HG02884 (cell line): Measurements from ENCODE around the gene PPP1CA.

Experiments used
- ATAC-seq: cut with Tn5 transposase; IDR thresholded peaks from one replicate; pipeline ENCODE4 v1.9.1; 2021; ENCODE audit warnings: mild to moderate bottlenecking, moderate library complexity; ENCODE audit not compliant: unreplicated experiment

PPP1CA gene

DNA sequence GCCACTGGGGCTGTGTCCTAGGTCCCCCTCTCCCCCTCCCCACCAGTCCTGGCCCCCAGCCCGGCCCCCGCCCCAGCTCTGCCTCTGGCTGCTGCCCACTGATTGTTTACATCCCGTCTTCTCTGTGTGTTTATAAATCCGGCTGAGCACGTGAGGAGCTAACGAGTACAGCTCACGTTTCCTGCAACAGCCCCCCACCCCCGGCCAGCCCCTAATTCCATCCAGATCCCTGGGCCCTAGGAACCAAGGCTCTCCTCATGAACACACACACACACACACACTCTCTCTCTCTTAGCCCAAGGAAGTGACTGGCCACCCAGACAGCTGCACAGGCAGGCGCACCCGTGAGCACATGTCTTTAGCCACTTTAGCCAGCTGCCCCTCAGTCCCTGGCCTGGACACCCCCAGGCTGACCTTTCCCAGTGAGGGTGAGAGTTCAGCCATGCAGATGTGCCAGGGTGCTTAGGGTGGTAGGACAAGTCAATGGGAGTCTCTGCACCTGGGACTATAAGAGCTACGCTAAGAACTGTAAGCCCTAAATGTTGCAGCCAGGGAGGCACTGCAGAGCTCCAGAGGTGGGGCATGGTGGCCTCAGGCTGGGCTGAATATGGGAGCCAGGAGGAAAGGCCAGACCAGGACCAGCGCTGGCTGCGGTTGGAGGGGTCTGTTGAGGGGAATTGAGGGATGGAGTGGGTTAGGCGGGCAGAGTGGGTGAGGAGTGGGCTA, 31.1 kb downstream of the PPP1CA start:
- no peak for ATAC-seq

DNA sequence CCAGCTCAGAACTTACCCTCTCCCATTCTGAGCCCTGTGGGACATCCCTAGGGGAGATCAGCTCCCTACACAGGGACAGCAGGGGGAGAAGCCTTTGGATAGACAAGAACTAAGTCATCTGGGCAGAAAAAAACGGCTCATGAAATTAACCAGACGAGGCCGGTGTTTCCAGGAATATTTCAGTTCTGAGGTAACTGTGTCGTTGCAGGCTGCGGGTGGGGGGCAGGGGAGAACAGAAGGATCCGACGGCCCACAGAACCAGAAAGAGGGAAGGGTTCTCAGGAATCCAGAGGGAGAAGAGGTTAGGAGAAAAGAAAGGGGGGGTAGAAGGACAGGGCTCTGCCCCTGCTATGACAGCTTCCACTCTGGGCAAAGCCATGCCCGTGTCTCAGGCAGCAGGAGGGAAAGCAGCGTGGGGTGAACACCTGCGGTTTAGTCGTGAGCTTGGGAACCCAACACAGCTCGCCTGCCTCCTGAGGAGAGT, 31.8 kb downstream of the PPP1CA start:
- ATAC-seq, result no peak

DNA sequence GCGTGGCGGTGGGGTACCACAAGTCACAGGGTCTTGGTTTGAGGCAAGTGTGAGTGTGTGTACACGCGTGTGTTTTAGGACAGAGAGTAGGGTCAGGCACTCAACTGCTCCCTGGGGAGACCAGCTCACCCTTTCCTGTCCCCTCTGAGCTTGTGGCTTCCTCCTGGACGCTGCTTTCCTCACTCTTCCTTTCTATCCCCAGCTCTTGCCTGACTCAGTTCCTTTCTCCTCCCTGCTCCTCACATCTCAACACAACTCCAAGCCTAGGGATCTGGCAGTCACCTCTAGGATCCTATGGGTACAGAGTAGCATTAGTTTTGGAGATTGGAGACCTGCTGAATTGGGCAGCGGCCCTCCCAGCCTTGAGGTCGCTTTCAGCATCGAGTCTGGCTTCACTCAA, 32.4 kb downstream of the PPP1CA start:
- ATAC-seq, result no peak

DNA sequence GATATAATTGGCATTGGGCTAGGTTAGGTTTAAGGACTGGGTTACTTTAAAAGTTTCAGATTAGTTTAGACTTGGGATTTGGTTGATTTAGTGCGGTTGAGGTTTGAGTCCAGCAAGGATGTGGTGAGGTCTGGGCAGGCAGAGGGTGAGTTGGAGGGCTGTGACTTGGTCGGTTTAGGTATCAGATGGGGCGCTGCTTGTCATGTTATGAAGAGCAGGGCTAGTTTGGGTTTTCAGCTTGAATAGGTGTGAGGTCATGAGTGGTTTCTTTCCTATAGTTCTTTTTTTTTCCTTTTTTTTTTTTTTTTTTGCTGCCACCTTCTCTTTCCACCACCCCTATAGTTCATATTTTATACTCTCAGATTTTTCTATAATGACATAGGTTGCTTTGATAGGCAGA, 33.0 kb downstream of the PPP1CA start:
- no peak for ATAC-seq

- no peak for ATAC-seq
These were observed 33.9 kb downstream of the PPP1CA start for GRCh38 chr11:67367761-67368227.

GRCh38 chr11:67366961-67367760, 34.5 kb downstream of the PPP1CA start:
- no peak for ATAC-seq

DNA sequence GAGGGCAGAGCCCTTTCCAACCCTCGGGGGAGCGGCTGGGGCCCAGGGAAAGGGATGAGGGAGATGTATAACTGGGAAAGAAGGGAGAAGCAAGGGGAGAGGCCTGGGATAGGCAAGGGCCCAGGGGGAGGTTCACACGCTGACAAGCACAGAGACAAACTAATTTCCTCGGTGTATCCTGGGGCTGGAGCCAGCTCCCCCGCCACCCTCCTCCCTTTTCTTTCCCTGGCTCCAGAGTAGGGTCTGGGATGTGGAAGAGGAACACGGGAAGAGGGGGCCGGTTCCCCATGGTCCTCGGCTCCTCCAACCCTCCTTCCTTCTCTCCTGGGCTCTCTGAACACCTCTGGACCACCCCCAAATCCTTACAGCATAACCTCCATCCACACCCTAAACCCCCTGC, 35.1 kb downstream of the PPP1CA start:
- ATAC-seq, result no peak

DNA sequence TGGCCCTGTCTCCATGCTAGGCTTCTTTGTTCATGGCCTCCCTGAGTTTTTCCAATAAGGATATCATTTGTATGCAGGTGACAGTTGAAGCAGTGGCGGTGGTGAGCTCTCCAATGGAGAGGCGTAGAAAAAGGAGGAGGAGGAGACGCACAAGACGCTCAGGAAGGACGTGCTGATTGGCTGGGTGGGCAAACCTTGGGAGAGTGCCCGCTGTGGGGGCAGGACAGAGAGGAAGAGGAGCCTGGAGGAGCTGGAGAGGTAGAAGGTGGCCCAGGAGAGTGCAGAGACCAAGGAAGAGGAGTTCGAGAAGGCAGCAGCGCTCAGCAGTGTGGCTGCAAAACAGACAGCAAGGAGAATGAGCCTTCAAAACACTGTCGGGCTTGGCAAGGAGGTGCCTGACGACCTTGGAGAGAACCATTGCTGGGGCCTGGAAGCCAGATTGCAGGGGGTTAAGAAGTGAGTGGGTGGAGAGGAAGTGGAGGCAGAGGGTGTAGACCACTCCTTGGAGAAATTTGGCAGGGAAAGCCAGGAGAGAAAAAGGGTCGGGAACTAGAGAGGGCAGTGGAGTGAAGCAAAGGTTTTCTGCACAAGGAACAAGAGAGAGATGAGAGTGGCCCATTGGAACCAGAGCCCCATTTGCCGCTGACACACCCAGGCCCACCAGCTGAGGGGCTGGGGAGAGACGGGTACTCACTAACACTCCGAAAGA, 35.8 kb downstream of the PPP1CA start:
- ATAC-seq, result no peak

DNA sequence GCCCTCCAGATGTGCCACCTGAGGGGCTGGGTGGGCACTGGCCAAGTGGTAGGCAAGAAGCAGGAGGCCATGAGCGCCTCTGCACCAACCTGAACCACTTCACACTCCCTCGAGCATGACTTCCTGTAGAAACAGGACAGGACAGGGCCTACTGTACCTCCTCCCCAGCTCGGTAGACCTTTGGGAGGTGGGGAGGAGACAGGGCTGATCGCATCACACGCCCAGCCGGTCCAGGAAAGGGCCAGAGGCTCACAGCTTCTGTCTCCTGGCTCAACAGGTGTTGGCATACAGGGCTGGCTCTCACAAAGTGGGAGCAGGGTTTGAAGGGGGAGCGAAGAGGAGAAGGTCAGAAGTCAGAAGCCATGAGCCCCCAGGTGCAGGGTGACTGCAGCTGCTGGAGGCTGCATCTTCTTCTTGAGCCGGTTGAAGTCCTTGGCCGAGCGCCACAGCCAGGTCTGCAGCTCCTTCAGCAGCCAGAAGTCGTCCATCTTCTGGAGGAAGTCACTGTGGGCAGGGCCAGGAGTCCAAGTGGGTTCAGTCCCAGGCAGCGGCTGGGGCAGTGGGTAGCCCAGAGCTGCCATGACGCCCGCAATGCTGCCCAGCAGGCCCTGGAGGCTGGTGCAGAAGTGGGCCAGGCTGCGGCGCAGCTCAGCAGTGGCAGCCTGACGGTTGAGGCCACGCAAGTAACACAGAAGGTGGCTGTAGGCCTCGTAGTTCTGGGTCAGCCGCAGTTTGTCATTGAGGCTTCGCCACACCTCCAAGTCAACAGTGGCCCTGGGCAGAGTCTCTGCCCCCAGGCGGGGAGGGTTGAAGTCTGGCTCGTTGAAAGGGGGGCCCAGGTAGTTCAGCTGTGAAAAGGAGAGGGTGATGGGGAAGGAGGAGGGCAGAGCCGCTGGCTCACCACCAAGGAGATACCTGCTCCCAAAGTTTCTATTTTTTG, 36.6 kb downstream of the PPP1CA start:
- ATAC-seq, result no peak

GRCh38 chr11:67364169-67364568, 37.5 kb downstream of the PPP1CA start:
- no peak for ATAC-seq

GRCh38 chr11:67357831-67358670, 43.6 kb downstream of the PPP1CA start:
- no peak for ATAC-seq

GRCh38 chr11:67356864-67357561, 44.6 kb downstream of the PPP1CA start:
- ATAC-seq, result no peak

DNA sequence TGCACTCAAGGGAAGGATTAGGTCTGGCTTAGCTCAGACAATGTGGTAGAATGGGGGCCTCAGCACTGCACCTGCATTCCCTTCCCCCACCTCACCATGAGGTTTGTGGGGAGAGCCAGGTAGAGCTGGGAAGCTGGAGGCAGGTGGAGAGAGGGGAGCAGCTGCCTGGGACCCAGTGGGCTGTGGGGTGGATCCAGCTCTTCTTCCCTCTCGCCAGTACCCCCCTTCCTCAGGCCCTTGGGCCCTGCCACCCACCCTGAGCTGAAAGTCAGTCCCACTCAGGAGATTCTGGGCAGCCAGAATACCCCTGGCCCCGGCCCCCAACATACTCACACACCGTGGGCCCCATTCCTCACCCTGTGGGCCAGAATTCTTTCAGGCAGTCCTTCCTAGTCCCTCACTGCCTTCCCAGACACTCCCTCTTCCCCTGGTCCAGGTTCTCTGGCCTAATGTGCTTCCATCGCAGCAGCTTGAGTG, 45.2 kb downstream of the PPP1CA start:
- ATAC-seq, result no peak

DNA sequence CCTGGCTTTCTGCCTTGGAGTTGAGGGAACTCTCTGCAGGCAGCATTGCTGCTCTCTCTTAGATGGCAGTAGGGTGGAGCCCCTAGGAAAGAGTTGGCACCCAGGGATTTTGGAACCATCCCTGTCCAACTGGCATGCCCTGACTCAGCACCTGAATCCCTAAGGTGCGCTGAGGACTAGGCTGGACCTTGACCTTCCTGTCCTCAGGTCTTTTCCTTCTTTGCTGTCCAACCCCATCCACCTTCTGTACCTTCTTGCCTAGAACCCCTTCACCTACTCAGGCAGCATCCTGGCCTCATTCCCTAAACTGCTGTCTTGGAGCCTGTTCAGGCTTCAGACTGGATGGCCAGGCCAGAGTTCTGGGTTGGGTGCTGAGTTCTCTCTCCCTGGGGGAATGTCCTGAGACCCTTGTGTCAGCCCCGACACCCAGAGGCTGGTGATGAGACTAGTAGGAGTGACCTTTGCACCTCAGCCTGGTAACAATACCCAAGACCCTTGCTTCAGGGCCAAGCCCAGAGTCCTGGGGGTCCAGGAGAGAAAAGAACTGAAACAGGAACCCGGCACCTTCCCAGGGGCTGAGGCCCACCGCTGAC, 45.8 kb downstream of the PPP1CA start:
- ATAC-seq, result no peak

GRCh38 chr11:67355023-67355793, 46.5 kb downstream of the PPP1CA start:
- no peak for ATAC-seq

GRCh38 chr11:67354075-67355022, 47.3 kb downstream of the PPP1CA start:
- peak; percentile 3 for ATAC-seq
